Myocyte (in vitro differentiated cells): ENCODE data around the gene ROCK1. TPM values are rescaled to one million over a fixed set of nuclear protein-coding genes. Genes with fewer than 3 reads are reported as not detected.
"Not testable (repeated sequence)": the region's sequence is repeated elsewhere in the genome, so short reads cannot be mapped to it uniquely, and the experiment has no call there.

Source experiments
- DNase-seq: peaks from one replicate; pipeline ENCODE4 v3.0.0-alpha.2; 2012; ENCODE audit warnings: low read depth
- total RNA-seq: library from RNA; depleted of rRNA; stranded (reverse); fragments of >200 nt; gene quantifications from 2 replicates; pipeline ENCODE4 v1.2.3, GENCODE V29; 2014

The ROCK1 gene
- total RNA-seq, 1 donor from 2014 or later: 46.3 TPM

GRCh38 chr18:21056545-21056944 is 55.1 kb downstream of the ROCK1 start:
- DNase-seq: no peak

GRCh38 chr18:21054252-21054821 is 57.3 kb downstream of the ROCK1 start:
- DNase-seq: no peak

GRCh38 chr18:21053127-21053526 is 58.5 kb downstream of the ROCK1 start:
- DNase-seq: peak; percentile 39

GRCh38 chr18:21052385-21052784 is 59.2 kb downstream of the ROCK1 start:
- no peak for DNase-seq

GRCh38 chr18:21051620-21052019 is 60.0 kb downstream of the ROCK1 start:
- no peak for DNase-seq

- DNase-seq: no peak
These were observed 62.3 kb downstream of the ROCK1 start for GRCh38 chr18:21049306-21049705.

GRCh38 chr18:21047126-21047525 is 64.5 kb downstream of the ROCK1 start:
- no peak for DNase-seq

GRCh38 chr18:21040466-21040865 is 71.1 kb downstream of the ROCK1 start:
- no peak for DNase-seq

- DNase-seq: no peak
These were observed 73.4 kb downstream of the ROCK1 start for GRCh38 chr18:21038201-21038600.

- no peak for DNase-seq
These were observed 79.8 kb downstream of the ROCK1 start for GRCh38 chr18:21031845-21032244.

- DNase-seq: not testable (repeated sequence)
These were observed 93.4 kb downstream of the ROCK1 start for GRCh38 chr18:21018257-21018656.

- DNase-seq: no peak
These were observed 99.3 kb downstream of the ROCK1 start for GRCh38 chr18:21012308-21012707.

- DNase-seq: peak; percentile 78
These were observed 106.9 kb downstream of the ROCK1 start for GRCh38 chr18:21004726-21005125.

- DNase-seq: no peak
These were observed 110.9 kb downstream of the ROCK1 start for GRCh38 chr18:21000667-21001066.

GRCh38 chr18:20997371-20997770 is 114.2 kb downstream of the ROCK1 start:
- no peak for DNase-seq

GRCh38 chr18:20996418-20996817 is 115.2 kb downstream of the ROCK1 start:
- DNase-seq: no peak

GRCh38 chr18:20988726-20989125 is 122.9 kb downstream of the ROCK1 start:
- no peak for DNase-seq

GRCh38 chr18:20975077-20975476 is 136.5 kb downstream of the ROCK1 start:
- no peak for DNase-seq

- DNase-seq: peak; percentile 43
These were observed 139.7 kb downstream of the ROCK1 start for GRCh38 chr18:20971886-20972267.

GRCh38 chr18:20966795-20967194 is 144.8 kb downstream of the ROCK1 start:
- no peak for DNase-seq

GRCh38 chr18:20963027-20963426 is 148.6 kb downstream of the ROCK1 start:
- DNase-seq: no peak

- no peak for DNase-seq
These were observed 150.9 kb downstream of the ROCK1 start for GRCh38 chr18:20960735-20961134.

GRCh38 chr18:20950827-20951226 is 160.8 kb downstream of the ROCK1 start:
- DNase-seq: not testable (repeated sequence)
